ENCODE measurements around the gene RPS15A.

Gene RPS15A

DNA sequence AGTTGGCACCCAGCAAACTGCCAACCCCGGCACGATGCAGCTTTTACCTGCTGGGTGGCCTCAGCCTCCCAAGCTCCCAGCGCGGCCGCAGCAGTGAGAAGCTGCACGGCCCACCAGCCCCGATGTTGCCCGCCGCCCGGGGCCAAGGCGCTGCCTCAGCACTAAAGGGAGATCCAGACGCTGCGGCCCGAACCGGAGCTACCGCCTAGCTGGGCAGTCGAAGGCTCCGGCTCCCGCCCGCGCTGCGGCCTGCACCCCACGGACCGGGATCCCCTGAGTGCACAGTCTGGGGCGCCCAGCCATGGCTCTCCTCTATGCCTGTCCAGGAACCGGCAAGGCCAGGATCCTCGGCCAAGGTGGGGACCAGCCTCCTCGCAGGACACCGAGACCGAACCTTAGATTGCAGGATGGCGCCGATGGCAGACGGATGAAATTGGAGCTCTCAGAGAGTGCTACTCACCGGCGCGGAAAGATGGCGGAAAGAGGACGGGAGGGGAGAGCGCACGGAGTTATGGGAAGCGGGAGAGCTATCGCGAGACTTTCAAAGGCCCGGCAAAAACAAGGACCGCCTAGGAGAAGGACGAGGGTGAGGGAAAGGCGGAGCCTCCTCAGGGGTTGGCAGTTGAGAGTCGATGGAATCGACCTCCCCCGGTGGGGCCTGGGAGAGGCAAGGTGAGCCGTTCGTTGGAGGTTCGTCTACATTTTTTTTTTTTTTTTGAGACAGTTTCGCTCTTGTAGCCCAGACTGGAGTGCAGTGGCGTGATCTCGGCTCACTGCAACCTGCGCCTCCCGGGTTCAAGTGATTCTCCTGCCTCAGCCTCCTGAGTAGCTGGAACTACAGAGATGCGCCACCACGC, at the start of gene RPS15A:
Gene RPS15A (minus strand): TSS at position 485 of the 857 bp plus-strand sequence. CDS start 1,221 bp downstream, outside the sequence.
- peak; percentile 96 for DNase-seq

GRCh38 chr16:18839555-18839954, 49.4 kb upstream of the RPS15A start:
- DNase-seq, result no peak

DNA sequence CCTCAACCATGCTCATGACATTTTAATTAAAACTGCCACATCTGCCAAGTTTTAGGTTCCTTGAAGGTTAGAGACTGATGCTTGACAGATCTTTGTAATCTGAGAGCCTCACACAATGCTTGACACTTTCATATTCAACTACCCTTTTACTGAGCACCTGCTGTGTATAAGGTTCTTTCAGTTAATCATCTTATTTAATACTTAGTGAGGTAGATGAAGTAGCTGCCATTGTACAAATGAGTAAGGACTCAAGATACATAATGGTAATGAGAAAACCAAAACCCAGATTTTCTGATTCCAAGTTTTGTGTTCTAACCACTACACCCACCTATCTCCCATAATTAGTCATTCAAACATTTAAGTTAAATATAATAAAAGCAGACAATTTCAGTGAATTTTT, 46.6 kb upstream of the RPS15A start:
- no peak for DNase-seq

GRCh38 chr16:18834864-18835263, 44.7 kb upstream of the RPS15A start:
- DNase-seq, result no peak

DNA sequence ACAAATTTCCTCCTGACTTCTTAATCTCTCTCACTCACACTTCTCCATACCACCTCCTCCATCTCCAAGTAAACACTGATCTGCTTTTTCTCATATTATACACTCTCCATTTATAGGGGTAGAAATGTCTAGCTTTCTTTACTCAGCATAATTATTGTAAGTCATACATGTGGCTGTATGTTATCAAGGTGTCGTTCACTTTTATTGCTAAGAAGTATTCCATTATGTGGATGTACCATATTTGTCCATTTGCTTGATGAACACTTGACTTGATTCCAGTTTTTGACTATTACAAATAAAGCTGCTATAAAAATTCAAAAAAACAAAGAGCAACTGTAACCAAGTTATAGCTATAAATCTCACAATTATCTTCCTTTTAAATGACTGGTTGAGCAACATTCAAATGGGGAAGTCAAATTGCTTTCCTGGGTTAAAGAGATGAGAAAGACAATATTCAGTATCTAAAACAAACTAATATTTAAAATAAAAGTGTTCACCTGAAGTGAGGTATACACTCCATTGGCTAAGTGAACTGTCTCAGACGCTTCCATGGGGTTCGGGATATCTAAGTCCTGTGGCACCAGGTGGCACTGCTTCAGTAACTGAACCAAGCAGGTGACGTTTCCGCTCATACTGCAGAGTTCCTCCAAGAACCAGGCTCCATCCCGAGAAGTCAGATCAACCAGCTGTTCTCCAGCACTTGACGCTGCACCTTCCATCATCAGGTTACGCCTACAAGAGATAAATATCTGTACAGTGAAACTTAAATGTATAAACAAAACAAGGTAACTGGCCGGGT, 43.8 kb upstream of the RPS15A start:
- DNase-seq, result no peak

- DNase-seq, result no peak
These were observed 42.5 kb upstream of the RPS15A start for GRCh38 chr16:18832613-18833012.

GRCh38 chr16:18832006-18832405, 41.9 kb upstream of the RPS15A start:
- no peak for DNase-seq

DNA sequence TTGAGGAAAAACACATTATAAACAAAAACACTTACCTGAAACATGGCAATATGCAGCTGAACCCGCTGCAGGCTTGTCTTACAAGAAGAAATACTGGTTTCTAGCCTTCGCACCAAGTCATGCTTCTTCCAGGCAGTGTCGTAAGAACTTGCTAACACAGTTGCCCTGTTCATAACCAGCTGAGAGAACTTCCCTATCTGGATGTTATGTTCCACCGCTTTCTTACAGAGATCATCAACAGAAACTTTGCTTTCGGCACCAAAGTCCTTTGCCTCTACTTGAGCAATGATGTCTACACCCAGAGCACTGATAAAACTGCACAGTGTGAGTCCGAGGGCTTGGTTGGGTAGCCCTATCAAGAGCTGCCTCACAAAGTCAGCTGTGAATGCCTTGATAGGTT, 39.1 kb upstream of the RPS15A start:
- DNase-seq, result no peak

DNA sequence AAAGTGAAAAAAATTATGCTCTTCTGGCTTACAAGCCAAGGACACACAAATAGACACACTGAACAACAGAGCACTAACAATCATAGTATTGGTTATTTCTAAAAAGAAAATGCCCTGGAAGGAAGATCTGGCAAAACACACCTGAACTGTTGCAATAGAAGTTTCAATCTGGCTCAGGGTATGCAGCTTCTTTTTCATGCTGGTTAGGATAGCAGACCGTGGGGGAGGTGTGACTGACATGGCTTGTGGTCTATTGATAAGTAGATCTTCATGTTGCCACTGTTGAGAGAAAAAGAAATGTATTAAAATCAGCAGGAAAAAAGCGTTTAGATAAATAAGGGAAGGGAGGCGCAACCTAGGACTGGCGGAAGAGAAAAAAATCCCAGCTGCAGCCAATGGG, 37.8 kb upstream of the RPS15A start:
- no peak for DNase-seq

DNA sequence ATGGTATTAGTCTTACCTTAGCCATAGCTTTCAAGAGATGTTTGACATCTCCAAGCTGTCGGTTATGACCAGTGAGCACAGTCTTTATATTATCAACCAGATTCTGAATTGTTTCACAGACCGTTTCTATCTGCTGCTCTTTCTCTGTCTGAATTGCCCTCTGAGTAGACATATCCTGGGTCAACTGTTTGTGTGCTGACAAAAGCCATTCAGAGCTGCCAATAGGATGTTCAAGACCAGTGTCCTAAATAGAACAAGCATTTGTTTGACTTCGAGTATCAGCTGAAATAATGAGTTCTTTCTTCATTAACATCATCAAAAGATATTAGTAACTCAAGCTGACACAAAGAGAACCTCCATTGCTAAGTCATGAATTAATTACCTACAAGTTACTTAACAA, 26.2 kb upstream of the RPS15A start:
- no peak for DNase-seq

DNA sequence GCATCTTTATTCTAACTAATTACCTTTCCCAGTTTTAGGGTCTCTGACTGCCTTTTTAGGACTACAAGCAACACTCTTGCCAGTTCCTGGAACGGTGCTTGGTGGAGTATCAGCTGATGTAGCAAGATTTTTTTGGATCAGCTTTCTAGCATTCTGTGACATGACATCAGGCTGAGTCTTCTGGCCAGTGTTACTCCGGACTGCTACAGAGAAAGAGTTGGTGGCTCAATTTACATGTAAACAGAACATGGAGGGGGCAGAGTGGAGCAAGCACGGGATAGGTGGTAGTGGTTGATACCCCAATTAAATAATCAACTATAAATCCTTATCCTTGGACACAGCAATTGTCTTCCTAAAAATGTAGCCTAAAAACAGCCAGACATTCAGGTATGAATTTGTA, 21.8 kb upstream of the RPS15A start:
- no peak for DNase-seq

DNA sequence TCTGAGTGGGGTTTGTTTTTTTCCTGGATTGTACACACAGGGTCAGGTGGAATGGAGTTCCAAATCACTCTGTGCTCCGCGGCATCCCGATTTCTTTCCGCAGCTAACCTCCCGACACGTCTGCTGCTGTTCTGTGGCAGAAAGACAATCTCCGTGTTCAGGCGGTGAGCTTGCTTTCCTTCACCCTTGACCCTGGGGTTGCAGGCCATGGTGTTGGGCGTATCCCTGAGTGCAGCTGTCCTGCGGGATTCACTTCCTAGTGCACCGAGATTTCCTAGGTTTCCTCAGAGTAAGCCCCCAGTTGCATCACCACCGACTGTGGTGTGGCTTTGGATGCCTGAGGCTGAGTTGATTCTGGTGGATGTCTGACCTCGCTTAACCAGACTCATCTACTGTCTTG, 19.0 kb upstream of the RPS15A start:
- no peak for DNase-seq

- DNase-seq, result no peak
These were observed 15.2 kb upstream of the RPS15A start for GRCh38 chr16:18805257-18805773.

GRCh38 chr16:18804540-18804939, 14.4 kb upstream of the RPS15A start:
- DNase-seq, result no peak

DNA sequence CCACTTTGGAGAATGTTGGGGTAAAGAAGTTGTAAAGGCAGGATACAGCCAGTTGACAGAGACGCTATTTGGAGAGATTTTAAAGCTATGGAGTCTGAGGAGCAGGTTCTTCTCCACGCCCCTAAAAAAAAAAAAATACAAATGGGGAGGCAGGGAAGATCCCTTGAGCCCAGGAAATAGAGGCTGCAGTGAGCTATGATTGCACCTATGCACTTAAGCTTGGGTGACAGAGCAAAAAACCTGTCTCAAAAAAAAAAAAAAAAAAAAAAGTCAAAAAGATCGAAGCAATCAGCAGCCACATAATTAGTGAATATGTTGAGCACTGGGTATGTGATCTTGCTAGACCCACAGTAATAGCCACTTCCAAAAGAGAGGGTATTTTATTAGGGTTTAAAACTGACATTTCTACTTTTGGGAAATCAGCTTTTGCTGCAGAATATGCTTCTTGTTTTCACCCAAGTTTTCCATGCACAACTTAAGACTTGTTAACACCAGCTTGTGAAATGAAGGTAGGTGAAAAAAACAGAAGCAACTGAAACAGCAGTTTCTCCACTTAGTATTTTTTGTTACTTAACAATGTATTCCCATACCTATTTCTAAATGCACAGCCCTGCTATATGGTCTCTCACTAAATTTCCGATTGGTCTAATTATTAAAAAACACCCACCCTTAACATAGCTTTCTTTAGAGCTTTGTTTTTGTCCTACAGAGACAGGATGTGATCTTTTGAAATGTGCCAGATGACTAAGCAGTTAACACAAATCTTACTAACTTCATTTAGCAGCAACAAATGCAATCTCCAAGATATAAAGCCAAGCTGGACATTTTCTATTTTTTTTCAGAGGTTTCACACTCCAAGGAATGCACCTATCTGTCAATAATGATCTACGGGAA, 13.7 kb upstream of the RPS15A start:
- no peak for DNase-seq

- DNase-seq, result no peak
These were observed 12.7 kb upstream of the RPS15A start for GRCh38 chr16:18802767-18803343.

- DNase-seq, result peak; percentile 99
These were observed 11.2 kb upstream of the RPS15A start, which contains the start of gene ARL6IP1 for GRCh38 chr16:18801145-18801972. Gene ARL6IP1, minus strand, starts transcription at chr16:18801549. Its CDS starts 83 bp downstream, at chr16:18801466.

- DNase-seq, result peak; percentile 40
These were observed 10.6 kb upstream of the RPS15A start for GRCh38 chr16:18800775-18801144.

DNA sequence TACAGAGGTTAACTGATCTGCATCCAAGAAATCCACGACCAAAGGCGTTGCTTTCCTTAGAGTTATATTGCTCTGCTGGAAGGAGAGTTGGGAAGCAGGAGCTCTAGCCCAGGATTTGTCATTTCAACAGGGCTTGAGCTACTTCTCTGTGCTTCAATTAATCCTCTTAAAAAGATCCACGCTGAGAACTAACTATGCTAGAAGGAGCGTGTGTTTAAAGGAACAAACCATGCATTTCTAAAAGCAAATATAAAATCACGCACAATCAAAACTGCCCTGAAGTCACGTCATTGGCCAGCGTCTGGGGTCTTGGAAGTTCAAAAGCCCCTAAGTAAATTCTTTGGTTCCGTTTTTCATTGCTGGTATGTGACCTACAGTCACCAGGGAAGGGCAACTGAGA, 10.2 kb upstream of the RPS15A start:
- no peak for DNase-seq

GRCh38 chr16:18799500-18799899, 9.4 kb upstream of the RPS15A start:
- no peak for DNase-seq

GRCh38 chr16:18797746-18798145, 7.6 kb upstream of the RPS15A start:
- DNase-seq, result no peak
